Adipocyte (in vitro differentiated cells): ENCODE measurements around the gene SSU72.

Experiments
- DNase-seq: peaks from one replicate; pipeline ENCODE4 v3.0.0-alpha.2; 2015; ENCODE audit warnings: low read depth
- H3K27me3 ChIP-seq: replicated peaks from 2 replicates; pipeline ENCODE4 v1.7.0; 2013; ENCODE audit warnings: mild to moderate bottlenecking, low read length, moderate library complexity; ENCODE audit not compliant: control insufficient read depth, insufficient read depth
- H3K36me3 ChIP-seq: 2 replicates; pipeline ENCODE4 v1.7.0; 2013; ENCODE audit warnings: low read length, mild to moderate bottlenecking, moderate library complexity; ENCODE audit not compliant: control insufficient read depth, insufficient read depth, severe bottlenecking
- H3K4me1 ChIP-seq: 2 replicates; pipeline ENCODE4 v1.7.0; 2013; ENCODE audit warnings: mild to moderate bottlenecking, low read length, moderate library complexity; ENCODE audit not compliant: control insufficient read depth, insufficient read depth
- H3K4me3 ChIP-seq: 2 replicates; pipeline ENCODE4 v1.7.0; 2013; ENCODE audit warnings: mild to moderate bottlenecking, low read length, moderate library complexity
- H3K9ac ChIP-seq: 2 replicates; pipeline ENCODE4 v1.7.0; 2013; ENCODE audit warnings: mild to moderate bottlenecking, low read length, moderate library complexity
- H3K9me3 ChIP-seq: 2 replicates; pipeline ENCODE4 v1.7.0; 2013; ENCODE audit warnings: mild to moderate bottlenecking, low read length, moderate library complexity; ENCODE audit not compliant: control insufficient read depth

SSU72 gene

DNA sequence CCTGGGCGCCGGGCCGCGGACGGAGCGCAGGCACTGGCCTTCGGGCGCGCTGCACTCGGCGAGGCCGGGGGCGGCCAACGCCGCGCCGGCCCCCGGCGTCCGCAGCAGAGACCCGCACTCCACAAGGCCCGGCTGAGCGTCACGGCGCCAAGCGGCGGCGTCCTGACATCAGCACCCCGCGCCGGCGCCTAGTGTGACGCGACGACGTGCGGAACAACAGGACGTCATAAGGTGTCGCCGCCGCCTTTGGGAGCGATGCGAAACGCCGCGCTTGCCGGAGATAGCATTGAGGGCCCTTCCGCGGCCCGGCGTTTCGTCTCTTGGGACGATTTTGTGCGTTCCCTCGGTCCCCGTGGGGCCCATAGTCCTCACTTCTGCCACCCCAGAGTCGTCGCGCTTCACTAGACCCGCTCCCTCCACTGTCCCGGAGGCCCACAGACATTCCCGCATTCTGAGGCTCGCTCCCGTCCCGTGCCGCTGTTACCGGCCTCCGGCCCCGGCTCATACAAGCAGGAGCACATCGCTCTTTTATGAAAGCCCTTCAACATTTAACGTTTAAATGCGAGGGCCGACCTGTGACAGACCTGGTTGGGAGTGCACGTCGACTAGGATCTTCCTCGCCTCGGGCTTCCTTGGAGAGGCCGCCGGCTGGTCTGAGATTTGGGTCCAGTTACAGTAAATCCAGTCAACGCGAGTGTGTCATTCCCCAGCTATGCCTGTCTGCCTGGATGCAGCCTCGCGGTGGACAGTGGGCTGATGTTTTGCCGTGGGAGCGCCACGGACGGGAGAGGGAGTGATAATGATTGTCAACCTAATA lies at the start of gene SSU72:
SSU72 (minus strand) TSS at position 143 of the 817 bp plus-strand sequence. CDS start 306 bp downstream, outside the sequence.
- peaks cover 7% of the 10 kb centered on the region for H3K36me3 ChIP-seq
- peak; percentile 95 for DNase-seq
- H3K4me3 ChIP-seq, result peak within 1 kb of the TSS; percentile 96
- peak within 1 kb of the TSS; percentile 98 for H3K9ac ChIP-seq
- H3K27me3 ChIP-seq, result peaks cover 6% of the 10 kb centered on the region
- H3K4me1 ChIP-seq, result peaks cover 18% of the 10 kb centered on the region
- no peaks in the 10 kb centered on the region for H3K9me3 ChIP-seq

GRCh38 chr1:1623631-1624442 lies 49.2 kb upstream of the SSU72 start:
- no peaks in the 10 kb centered on the region for H3K27me3 ChIP-seq
- no peak for DNase-seq
- H3K4me3 ChIP-seq, result no peak overlapping the region
- no peaks in the 10 kb centered on the region for H3K4me1 ChIP-seq
- H3K36me3 ChIP-seq, result peaks cover 4% of the 10 kb centered on the region
- no peak overlapping the region for H3K9ac ChIP-seq
- H3K9me3 ChIP-seq, result no peaks in the 10 kb centered on the region

DNA sequence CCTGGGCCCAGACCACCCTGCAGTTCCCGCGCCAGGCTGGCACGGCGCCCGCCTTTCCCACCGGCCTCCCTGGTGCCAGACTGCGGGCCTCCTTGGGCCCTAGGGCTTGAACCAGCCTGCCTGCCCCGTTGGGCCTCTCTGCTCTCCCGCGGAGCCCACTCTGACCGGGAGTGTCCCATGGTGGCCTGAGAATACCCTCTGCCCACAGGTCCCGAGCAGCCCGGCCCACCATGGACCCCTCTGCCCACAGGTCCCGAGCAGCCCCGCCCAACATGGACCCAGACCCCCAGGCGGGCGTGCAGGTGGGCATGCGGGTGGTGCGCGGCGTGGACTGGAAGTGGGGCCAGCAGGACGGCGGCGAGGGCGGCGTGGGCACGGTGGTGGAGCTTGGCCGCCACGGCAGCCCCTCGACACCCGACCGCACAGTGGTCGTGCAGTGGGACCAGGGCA lies 48.5 kb upstream of the SSU72 start:
- Histone ChIP-seq H3K27me3 (no peaks in the 10 kb centered on the region), H3K4me1 (no peaks in the 10 kb centered on the region), H3K9ac (no peak overlapping the region), H3K4me3 (no peak overlapping the region), H3K9me3 (no peaks in the 10 kb centered on the region), H3K36me3 (no peaks in the 10 kb centered on the region)
- DNase-seq, result no peak

GRCh38 chr1:1622788-1623094 lies 48.1 kb upstream of the SSU72 start:
- H3K36me3 ChIP-seq, result peaks cover 4% of the 10 kb centered on the region
- no peaks in the 10 kb centered on the region for H3K9me3 ChIP-seq
- no peak overlapping the region for H3K4me3 ChIP-seq
- H3K27me3 ChIP-seq, result no peaks in the 10 kb centered on the region
- no peak overlapping the region for H3K9ac ChIP-seq
- H3K4me1 ChIP-seq, result no peaks in the 10 kb centered on the region
- DNase-seq, result no peak

- Histone ChIP-seq H3K4me3 (no peak overlapping the region), H3K27me3 (no peaks in the 10 kb centered on the region), H3K9ac (no peak overlapping the region), H3K36me3 (peaks cover 6% of the 10 kb centered on the region), H3K4me1 (peaks cover 3% of the 10 kb centered on the region), H3K9me3 (no peaks in the 10 kb centered on the region)
- no peak for DNase-seq
Measured at GRCh38 chr1:1622010-1622787, 47.5 kb upstream of the SSU72 start.

GRCh38 chr1:1621173-1622009 lies 46.7 kb upstream of the SSU72 start:
- peaks cover 10% of the 10 kb centered on the region for H3K4me1 ChIP-seq
- peaks cover 6% of the 10 kb centered on the region for H3K36me3 ChIP-seq
- no peak overlapping the region for H3K9ac ChIP-seq
- no peak overlapping the region for H3K4me3 ChIP-seq
- H3K27me3 ChIP-seq, result no peaks in the 10 kb centered on the region
- no peak for DNase-seq
- H3K9me3 ChIP-seq, result no peaks in the 10 kb centered on the region

DNA sequence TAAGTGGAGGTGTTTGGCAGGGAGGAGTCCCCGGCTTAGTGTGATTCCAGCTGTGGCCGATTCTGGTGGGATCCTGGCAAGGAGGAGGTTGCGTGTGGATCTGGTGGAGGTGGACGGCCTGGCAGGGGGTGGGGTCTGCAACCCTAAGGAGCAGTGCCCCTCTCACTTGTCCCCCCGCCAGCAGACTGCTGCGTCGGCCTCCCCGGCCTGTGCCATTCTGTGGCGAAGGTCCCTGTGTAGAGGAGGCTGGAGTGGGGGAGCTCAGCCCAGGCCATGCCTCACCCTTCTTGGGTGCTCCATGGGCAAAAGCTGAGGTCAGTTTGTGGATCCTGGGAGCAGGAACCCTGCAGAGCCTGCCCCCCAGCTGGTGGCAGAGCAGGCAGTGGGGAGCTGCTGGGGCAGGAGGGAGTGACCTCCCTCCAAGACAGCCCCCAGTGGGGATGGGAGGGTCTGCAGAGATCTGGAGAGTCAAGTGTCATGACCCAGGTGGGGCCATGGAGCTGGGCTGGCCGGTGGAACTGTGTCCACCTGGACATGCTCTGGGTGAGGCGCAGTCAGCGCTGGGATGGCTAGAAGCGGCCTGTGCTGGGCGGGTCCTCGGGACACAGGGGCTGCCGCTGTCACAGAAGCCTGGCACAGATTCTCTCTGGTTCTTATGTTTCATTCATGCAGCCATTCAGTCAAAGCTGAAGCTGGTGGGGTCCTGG lies 45.9 kb upstream of the SSU72 start:
- H3K27me3 ChIP-seq, result no peaks in the 10 kb centered on the region
- no peak overlapping the region for H3K9ac ChIP-seq
- H3K36me3 ChIP-seq, result peaks cover 6% of the 10 kb centered on the region
- no peak for DNase-seq
- peaks cover 10% of the 10 kb centered on the region for H3K4me1 ChIP-seq
- H3K9me3 ChIP-seq, result no peaks in the 10 kb centered on the region
- no peak overlapping the region for H3K4me3 ChIP-seq

GRCh38 chr1:1619917-1620361 lies 45.3 kb upstream of the SSU72 start:
- peaks cover 10% of the 10 kb centered on the region for H3K4me1 ChIP-seq
- no peak for DNase-seq

GRCh38 chr1:1618396-1619068 lies 43.9 kb upstream of the SSU72 start:
- no peak overlapping the region for H3K4me3 ChIP-seq
- no peaks in the 10 kb centered on the region for H3K27me3 ChIP-seq
- H3K36me3 ChIP-seq, result peaks cover 6% of the 10 kb centered on the region
- no peaks in the 10 kb centered on the region for H3K9me3 ChIP-seq
- H3K4me1 ChIP-seq, result peaks cover 23% of the 10 kb centered on the region
- no peak overlapping the region for H3K9ac ChIP-seq
- no peak for DNase-seq

More at GRCh38 chr1:1619917-1620361, 45.3 kb upstream of the SSU72 start:
- Histone ChIP-seq H3K36me3 (peaks cover 6% of the 10 kb centered on the region), H3K4me3 (no peak overlapping the region), H3K9ac (no peak overlapping the region), H3K27me3 (no peaks in the 10 kb centered on the region), H3K9me3 (no peaks in the 10 kb centered on the region)

- Histone ChIP-seq H3K4me3 (no peak overlapping the region), H3K36me3 (peaks cover 6% of the 10 kb centered on the region), H3K27me3 (no peaks in the 10 kb centered on the region), H3K9ac (no peak overlapping the region), H3K4me1 (peaks cover 23% of the 10 kb centered on the region), H3K9me3 (no peaks in the 10 kb centered on the region)
- DNase-seq, result no peak
Measured at GRCh38 chr1:1617925-1618324, 43.3 kb upstream of the SSU72 start.
